NOMO-1 (cell line): Measurements from ENCODE around the gene RENBP.

Source experiments
- DNase-seq, 2 experiments: peaks; one replicate each; lab custom pipeline; 2025; ENCODE audit not compliant: unreplicated experiment in 2 of 2; lab: John Stamatoyannopoulos, UW

The RENBP gene

GRCh38 chrX:153971450-153972367, 27.3 kb upstream of the RENBP start, which contains the start of gene HCFC1:
Gene HCFC1 (minus strand): TSS chrX:153971818. CDS start chrX:153970840, 978 bp downstream.
- DNase-seq = peak; percentile 89 to 95

DNA sequence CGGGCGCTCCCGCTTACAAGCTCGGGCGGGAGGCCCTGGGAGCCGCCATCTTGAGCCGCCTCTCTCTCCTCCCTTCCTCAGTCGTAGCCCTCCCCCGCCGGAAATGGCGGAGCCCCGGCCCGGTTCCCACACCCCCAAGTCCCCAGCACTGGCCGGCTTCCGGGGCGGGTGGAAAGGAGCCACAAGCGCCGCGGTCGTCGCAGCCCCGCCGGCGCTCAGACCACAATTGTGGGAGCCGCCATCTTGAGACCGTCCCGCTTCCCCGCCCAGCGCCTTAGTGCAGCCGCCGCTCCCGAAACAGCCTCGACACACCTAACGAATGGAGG, 26.6 kb upstream of the RENBP start:
- DNase-seq = peak; percentile 80 to 93

- peak; percentile 73 to 76 for DNase-seq
These were observed 26.1 kb upstream of the RENBP start for GRCh38 chrX:153970357-153971123.

GRCh38 chrX:153969904-153970356, 25.5 kb upstream of the RENBP start:
- no peak for DNase-seq

DNA sequence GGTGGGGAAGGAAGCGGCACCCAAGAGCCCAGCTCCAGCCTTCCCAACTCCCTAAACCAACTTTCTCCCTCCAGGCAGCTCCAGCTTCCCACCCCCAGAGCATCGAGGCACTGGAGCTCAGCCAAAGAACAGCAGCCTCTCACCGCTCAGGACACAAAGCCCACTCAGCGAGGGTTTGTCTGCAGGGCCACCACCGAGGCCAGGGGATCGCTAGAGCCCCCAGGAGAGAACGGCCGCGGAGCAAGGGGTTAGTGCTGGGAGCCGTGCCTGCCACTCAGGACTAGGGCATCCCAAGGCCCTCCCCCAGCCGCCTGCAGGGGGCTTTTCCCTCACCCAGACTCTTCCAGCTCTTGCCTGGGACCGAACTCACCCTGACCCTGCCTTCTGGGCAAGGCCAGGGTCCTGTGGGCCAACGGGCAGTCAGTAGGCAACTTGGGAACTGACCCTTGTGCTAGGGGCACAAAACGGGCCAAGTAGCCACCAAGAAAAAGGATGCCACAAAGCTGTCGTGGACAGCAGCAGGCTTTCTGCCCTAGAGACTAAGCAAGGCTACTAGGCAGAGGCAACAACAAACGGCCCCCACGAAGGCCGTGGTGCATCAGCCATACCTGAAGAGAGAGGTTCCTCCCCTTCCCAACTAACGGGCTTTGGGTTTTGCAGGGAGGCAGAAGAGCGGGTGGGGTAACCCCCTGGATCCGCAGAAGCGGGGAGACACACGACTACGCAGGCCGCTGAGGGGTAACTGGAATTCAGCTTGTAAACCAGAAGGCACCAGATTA, 24.9 kb upstream of the RENBP start:
- no peak for DNase-seq

GRCh38 chrX:153968754-153969124, 24.3 kb upstream of the RENBP start:
- DNase-seq = peak in 1 of 2 experiments; percentile 18

DNA sequence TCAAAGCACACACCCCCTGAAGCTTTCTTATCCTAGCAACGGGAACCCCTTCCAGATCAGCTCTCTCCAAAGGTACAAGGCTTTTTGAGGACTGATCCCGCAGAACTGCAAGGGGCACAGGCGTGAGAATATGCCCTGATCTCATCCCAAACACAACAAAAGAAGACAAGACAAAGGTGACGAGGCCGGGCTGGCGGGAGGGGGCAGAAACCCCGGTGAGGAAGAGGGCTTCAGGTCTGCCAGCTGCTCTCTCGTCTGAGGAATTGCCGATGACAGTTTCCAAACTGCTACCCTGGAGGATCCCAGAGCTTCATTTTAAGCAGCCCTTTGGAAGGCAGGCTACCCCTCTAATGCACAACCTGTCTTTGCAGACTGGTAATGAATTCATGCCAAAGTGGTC, 23.8 kb upstream of the RENBP start:
- no peak for DNase-seq

DNA sequence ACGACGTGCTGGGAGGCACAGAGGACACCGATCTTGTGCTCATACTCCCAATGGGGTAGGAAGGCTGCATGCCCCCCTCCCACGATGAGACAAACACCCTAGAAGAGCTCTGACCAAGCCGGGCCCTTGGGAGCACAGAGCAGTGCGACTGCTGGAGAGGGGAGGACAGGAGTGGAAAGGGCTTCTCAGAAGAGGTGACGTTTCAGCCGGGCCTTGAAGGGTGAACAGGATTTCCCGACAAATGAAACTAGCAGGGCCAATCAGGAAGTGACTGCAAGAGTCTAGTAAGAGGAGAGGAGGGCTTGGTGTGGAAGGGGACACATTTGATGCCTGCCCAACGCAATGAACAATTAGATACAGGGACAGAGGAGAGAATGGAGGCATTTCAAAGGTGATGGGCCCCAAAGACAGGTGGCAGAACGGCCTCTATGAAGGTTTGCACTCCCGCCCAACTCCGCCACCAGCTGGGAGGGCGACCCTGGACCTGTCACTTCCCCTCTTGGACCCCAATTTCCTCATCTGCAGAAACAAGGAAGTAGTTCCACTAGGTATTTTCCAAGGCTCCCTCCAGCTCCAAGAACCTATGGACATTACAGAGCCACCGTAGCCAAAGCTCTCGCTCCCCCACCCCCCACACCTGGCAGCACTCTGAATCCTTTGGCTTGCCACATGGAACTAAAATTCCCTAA, 23.2 kb upstream of the RENBP start:
- peak; percentile 29 to 40 for DNase-seq

DNA sequence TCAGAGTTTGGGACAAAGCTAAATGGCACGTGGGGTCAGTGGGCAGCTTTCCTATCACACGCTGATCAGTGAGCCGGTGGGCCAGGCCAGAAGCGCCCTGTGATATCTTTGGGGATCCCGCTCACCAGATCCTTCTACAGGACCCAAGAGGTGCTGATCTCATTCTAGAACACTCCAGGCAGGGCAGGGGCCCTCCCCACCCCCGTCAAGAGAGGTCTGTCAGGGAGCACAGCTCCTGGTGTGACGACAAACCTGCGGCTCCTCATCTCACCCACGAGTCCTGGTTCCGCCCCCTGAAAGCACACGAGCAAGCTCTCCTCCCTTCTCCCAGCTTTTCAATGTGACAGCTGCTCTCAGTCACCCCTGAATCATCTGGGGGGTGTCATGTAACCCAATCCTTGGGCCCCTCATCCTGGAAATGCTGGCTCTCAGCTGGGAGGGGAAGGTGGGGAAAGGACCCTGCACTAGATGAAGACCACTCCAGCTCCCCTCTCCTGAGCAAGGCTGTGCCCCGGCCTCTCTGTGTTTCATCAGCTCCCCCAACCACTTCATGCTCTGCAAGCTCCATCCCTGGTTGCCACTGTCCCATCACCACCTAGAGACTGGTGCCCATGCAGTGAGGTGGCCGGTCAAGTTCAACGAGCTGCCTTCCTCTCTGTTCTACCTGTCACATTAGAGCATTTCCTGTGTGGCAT, 22.5 kb upstream of the RENBP start:
- no peak for DNase-seq

- DNase-seq = no peak
These were observed 21.8 kb upstream of the RENBP start for GRCh38 chrX:153966283-153966688.

DNA sequence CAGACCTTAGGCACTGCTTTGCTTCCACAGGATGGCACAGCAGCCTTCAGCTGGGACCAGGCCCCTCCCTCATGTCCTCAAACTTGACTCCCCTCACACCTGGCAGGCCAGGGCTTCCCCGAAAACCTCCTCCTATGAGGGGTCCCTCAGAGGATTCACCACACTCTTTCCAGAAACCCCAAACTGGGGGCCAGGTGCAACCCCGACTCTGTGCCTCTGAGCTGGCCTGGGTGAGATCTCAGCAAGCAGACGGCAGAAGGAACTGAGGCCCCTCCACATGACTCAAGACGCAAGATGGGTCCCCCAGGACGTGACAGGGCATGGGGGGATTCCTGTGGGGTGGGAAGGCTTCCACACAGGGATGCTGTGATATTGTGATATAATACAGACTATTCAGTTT, 21.0 kb upstream of the RENBP start:
- no peak for DNase-seq

DNA sequence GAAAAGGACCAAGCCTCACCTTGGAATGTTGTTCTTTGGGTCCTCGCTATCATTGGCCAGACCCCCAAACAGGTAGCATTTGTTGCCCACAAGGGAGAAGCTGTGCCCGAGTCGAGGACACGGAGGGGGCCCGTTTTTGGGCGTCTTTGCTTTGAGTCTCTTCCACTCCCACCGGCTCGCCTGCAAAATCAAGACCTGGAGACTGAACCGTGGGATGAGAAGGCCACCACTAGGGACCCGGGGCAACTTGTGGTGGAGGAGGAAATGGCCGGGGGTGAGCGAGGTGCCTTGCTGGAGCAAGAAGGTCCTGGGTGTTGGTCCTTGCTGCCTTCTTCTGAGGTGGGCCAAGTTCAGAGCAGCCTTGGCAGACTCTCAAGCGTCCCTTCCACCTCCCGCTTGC, 19.7 kb upstream of the RENBP start:
- no peak for DNase-seq

DNA sequence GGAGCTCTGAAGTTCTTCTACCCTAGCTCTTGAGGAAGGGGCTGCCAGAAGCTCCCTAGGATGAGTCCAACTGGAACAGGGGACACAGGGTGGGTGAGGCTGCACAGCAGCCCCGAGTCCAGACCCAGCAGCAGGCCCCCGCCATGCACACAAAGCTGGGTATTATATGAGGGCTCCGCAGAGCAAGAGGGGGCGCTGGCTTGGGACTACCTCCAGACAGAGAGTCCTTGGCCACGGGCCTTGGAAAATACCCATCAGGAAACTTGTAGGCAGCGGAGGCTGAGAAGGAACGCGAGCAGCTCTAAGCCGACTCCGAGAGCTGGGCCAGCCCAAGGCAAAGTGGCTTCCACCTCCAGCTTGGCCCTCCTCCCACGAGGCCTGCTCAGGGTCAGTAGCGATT, 19.1 kb upstream of the RENBP start:
- no peak for DNase-seq

DNA sequence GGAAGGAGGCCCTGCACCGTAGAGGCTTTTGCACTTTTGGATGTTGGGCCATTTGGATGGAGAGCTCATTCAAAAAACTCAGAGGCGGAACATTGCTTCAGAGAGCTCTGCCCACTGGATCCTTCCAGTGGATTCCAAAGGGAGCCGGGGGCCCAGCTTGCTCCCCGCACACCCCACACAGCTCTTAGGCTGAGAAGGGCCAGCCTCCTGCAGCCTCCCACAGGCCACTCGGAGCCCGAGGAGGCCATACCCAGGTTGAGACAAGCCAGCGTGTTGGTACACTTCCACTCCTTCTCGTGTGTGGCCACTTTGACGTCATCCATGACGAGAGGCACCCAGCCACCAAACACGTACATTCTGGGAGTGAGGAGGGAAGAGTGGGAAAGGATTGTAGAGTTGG, 16.8 kb upstream of the RENBP start:
- DNase-seq = no peak

DNA sequence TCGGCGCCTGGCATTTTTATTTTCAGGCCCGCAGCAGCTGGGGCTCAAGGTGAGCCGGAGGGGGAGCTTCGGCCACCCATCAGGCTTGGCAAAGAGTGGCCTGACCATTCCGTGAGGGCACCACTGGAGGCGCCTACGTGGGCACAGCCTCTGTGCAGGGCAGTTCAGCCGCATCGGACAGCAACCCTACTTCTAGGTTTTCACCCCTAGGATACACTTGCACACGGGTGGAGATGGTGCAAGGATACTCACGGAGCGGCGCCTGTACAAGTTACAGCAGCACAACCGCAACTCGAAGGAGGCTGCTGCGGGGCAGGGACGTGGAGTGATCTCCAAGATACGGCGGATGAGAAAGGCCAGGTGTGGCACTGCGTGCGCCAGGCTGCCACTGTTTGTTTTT, 16.3 kb upstream of the RENBP start:
- no peak for DNase-seq

DNA sequence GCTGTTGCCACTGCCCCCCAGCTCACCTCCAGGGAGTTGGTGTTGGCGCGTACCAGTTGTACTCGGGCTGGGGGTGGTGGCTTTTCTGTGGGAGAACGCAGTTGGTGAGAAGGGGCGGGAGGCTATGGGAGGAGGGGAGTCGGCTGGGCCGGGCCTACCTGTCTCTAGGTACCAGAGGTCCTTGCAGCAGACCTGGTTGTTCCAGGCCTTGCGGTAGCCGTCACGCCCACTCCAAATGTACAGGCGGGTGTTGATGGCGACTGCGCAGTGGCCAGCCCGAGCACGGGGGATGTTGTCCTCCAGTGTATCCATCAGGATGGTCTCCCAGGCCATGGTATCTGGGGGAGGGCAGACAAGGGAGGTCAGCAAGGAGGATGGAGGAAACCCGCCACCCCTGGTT, 15.6 kb upstream of the RENBP start:
- DNase-seq = no peak

- no peak for DNase-seq
These were observed 15.2 kb upstream of the RENBP start for GRCh38 chrX:153959649-153960048.

GRCh38 chrX:153958605-153959004, 14.2 kb upstream of the RENBP start:
- DNase-seq = no peak

GRCh38 chrX:153957224-153957623, 12.8 kb upstream of the RENBP start:
- DNase-seq = no peak
